ENCODE results near the gene GRAP2. TPM values are rescaled to one million over a fixed set of nuclear protein-coding genes. Genes with fewer than 3 reads are reported as not detected.

Gene GRAP2
- polyA plus RNA-seq, 1 donor (not counting 4 experiments of a cell fraction or from before 2014, with no cell fraction given), result not detected

GRCh38 chr22:39946126-39946502, 45.2 kb downstream of the GRAP2 start:
- DNase-seq (ENCODE audit: low read depth, low spot score), result no peak
- Histone ChIP-seq H3K4me3 (ENCODE audit: control insufficient read depth in 2 of 3, extremely low read depth in 1 of 3, insufficient read depth in 2 of 3, low read depth in 1 of 3, low read length in 3 of 3) (no peak overlapping the region), H3K9ac (ENCODE audit: control insufficient read depth, extremely low read depth, insufficient read depth, low read length) (no peak overlapping the region), H3K9me1 (ENCODE audit: control insufficient read depth, extremely low read depth, insufficient read depth, low read length) (no peaks in the 10 kb centered on the region), H3K27me3 (ENCODE audit: control insufficient read depth, extremely low read depth, insufficient read depth, low read length) (peaks cover 11% of the 10 kb centered on the region), H3K79me2 (ENCODE audit: control insufficient read depth, insufficient read depth, low read length) (no peaks in the 10 kb centered on the region), H3K4me2 (ENCODE audit: control insufficient read depth, extremely low read depth, insufficient read depth, low read depth, low read length) (no peak overlapping the region), H3K36me3 (ENCODE audit: control insufficient read depth in 2 of 2, extremely low read depth in 1 of 2, insufficient read depth in 2 of 2, low read length in 2 of 2) (no peaks in the 10 kb centered on the region), H3K9me3 (ENCODE audit: control insufficient read depth, low read depth, low read length) (no peaks in the 10 kb centered on the region), H3K27ac (ENCODE audit: control insufficient read depth, insufficient read depth, low read length) (no peak overlapping the region), H4K20me1 (ENCODE audit: control insufficient read depth, extremely low read depth, insufficient read depth, low read length) (no peaks in the 10 kb centered on the region), H3K4me1 (ENCODE audit: control insufficient read depth, extremely low read depth, insufficient read depth, low read length) (no peaks in the 10 kb centered on the region), H2AFZ (ENCODE audit: control insufficient read depth, low read length) (no peak overlapping the region)
- dilution Hi-C loops (cut with MboI; ENCODE audit: extremely low pct_ligation_motif_present, low sequenced_read_pairs), result no loop called here
- FAIRE-seq, result no peak
- TF ChIP-seq CTCF (optimal IDR thresholded peaks at IDR 0.05 in 1 of 3, IDR thresholded peaks at IDR 0.05 in 1 of 3, conservative IDR thresholded peaks at IDR 0.05 in 1 of 3; ENCODE audit: extremely low read depth in 1 of 3, insufficient read depth in 2 of 3, low read length in 3 of 3) (no peak), EZH2 (IDR thresholded peaks at IDR 0.05; ENCODE audit: low read length) (no peak)

GRCh38 chr22:39946503-39947219, 45.8 kb downstream of the GRAP2 start:
- TF ChIP-seq EZH2 (IDR thresholded peaks at IDR 0.05; ENCODE audit: low read length) (no peak), CTCF (optimal IDR thresholded peaks at IDR 0.05 in 1 of 3, IDR thresholded peaks at IDR 0.05 in 1 of 3, conservative IDR thresholded peaks at IDR 0.05 in 1 of 3; ENCODE audit: extremely low read depth in 1 of 3, insufficient read depth in 2 of 3, low read length in 3 of 3) (no peak)
- FAIRE-seq, result no peak
- no peaks in the 10 kb centered on the region for H3K9me3 ChIP-seq (ENCODE audit: control insufficient read depth, low read depth, low read length)
- H3K27me3 ChIP-seq (ENCODE audit: control insufficient read depth, extremely low read depth, insufficient read depth, low read length), result peaks cover 11% of the 10 kb centered on the region
- dilution Hi-C loops (cut with MboI; ENCODE audit: extremely low pct_ligation_motif_present, low sequenced_read_pairs), result no loop called here
- H4K20me1 ChIP-seq (ENCODE audit: control insufficient read depth, extremely low read depth, insufficient read depth, low read length), result no peaks in the 10 kb centered on the region
- no peak overlapping the region for H3K27ac ChIP-seq (ENCODE audit: control insufficient read depth, insufficient read depth, low read length)
- no peak overlapping the region for H3K9ac ChIP-seq (ENCODE audit: control insufficient read depth, extremely low read depth, insufficient read depth, low read length)
- no peak for DNase-seq (ENCODE audit: low read depth, low spot score)
- H3K9me1 ChIP-seq (ENCODE audit: control insufficient read depth, extremely low read depth, insufficient read depth, low read length), result no peaks in the 10 kb centered on the region
- H3K4me2 ChIP-seq (ENCODE audit: control insufficient read depth, extremely low read depth, insufficient read depth, low read depth, low read length), result no peak overlapping the region
- no peak overlapping the region for H3K4me3 ChIP-seq (ENCODE audit: control insufficient read depth in 2 of 3, extremely low read depth in 1 of 3, insufficient read depth in 2 of 3, low read depth in 1 of 3, low read length in 3 of 3)
- H3K36me3 ChIP-seq (ENCODE audit: control insufficient read depth in 2 of 2, extremely low read depth in 1 of 2, insufficient read depth in 2 of 2, low read length in 2 of 2), result no peaks in the 10 kb centered on the region
- H2AFZ ChIP-seq (ENCODE audit: control insufficient read depth, low read length), result no peak overlapping the region
- H3K79me2 ChIP-seq (ENCODE audit: control insufficient read depth, insufficient read depth, low read length), result no peaks in the 10 kb centered on the region
- no peaks in the 10 kb centered on the region for H3K4me1 ChIP-seq (ENCODE audit: control insufficient read depth, extremely low read depth, insufficient read depth, low read length)

All from keratinocyte (primary cell).